Stimulated activated naive CD4-positive, alpha-beta T cell (primary cell): ENCODE results near the gene KSR2.
"Not testable (repeated sequence)": the region's sequence is repeated elsewhere in the genome, so short reads cannot be mapped to it uniquely, and the experiment has no call there.

Experiments
- DNase-seq, 6 experiments: peaks; one replicate each; lab custom pipeline; 2025; lab: John Stamatoyannopoulos, UW

The KSR2 gene

GRCh38 chr12:117821480-117822175 is 147.2 kb downstream of the KSR2 start:
- no peak for DNase-seq

- DNase-seq = no peak
Observed at GRCh38 chr12:117820216-117820907, 148.4 kb downstream of the KSR2 start.

GRCh38 chr12:117819160-117819559 is 149.6 kb downstream of the KSR2 start:
- no peak for DNase-seq

- no peak for DNase-seq
Observed at GRCh38 chr12:117818400-117818799, 150.4 kb downstream of the KSR2 start.

DNA sequence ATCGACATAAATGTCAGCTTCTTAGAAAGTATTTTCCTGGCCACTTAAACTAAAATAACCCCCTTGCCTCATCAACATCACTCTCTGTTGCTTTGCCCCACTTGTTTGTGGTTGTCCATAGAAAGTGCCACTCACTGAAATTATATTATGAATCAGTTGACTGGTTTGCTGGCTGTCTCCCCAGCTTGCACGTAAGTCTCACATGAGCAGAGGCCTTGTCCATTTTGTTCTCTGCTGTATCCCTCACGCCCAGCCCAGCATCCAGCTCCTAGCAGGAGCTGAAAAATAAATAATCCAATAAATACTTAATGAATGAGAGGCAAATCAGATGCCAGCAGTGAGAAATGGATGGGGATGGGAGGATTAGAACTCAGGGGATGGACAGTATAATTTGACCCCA is 159.3 kb downstream of the KSR2 start:
- no peak for DNase-seq

DNA sequence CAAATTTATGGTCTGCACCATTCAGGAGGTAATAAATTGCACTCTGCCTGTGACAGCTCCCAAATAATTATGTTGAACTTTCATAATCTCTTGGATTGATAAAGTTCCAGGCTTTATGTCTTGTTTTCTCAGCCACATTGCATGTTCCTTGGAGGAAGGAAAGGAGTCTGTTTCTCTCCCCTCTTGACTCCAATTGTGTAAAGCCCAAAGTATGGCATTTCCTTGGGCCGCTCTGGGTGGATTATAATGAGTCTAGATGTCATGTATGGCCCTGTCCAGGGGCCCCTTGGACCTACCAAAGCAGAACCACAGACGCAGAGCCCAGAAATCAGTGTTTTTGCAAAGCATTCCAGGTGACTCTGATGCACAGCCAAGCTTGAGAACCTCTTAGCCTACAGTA is 160.8 kb downstream of the KSR2 start:
- DNase-seq = no peak

DNA sequence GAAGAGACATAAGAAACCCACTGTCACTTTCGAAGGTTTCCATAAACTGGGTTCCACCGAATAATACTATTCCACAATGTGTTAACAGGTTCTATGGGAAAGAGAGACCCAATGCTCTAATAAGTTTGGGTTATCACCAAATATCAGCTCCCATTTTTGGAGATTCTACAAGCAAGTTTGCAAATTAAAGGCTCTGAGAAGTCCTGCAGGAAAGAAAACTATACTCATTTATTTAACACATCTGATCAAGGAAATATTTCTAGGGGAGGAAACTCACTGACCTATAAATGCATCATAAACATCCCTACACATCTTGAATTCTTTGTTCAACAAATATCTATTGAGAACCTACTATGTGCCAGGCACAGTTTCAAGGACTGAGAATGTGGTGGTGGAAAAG is 161.4 kb downstream of the KSR2 start:
- no peak for DNase-seq

DNA sequence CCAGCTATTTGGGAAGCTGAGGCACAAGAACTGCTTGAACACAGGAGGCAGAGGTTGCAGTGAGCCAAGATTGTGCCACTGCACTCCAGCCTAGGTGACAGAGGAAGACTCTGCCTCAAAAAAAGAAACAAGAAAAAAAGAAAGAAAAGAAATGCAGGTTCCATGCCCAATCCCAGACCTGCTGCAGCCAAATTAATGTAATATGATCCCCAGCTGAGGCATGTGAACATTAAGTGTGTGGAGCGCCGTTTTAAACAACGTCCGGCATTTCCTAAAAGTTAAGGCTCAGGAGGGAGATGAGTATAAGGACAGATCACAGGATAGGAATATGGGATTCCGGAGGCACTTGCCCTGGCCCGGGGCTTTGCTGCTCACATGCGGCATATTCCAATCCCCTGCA is 162.9 kb downstream of the KSR2 start:
- DNase-seq = no peak

- no peak for DNase-seq
Observed at GRCh38 chr12:117803001-117803400, 165.8 kb downstream of the KSR2 start.

DNA sequence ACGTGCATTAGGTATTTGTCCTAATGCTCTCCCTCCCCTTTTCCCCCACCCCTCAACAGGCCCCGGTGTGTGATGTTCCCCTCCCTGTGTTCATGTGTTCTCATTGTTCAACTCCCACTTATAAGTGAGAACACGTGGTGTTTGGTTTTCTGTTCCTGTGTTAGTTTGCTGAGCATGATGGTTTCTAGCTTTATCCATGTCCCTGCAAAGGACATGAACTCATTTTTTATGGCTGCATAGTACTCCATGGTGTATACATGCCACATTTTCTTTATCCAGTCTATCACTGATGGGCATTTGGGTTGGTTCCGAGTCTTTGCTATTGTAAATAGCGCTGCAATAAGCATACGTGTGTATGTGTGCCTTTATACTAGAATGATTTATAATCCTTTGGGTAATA is 168.1 kb downstream of the KSR2 start:
- not testable (repeated sequence) for DNase-seq

GRCh38 chr12:117797202-117797601 is 171.6 kb downstream of the KSR2 start:
- DNase-seq = no peak

DNA sequence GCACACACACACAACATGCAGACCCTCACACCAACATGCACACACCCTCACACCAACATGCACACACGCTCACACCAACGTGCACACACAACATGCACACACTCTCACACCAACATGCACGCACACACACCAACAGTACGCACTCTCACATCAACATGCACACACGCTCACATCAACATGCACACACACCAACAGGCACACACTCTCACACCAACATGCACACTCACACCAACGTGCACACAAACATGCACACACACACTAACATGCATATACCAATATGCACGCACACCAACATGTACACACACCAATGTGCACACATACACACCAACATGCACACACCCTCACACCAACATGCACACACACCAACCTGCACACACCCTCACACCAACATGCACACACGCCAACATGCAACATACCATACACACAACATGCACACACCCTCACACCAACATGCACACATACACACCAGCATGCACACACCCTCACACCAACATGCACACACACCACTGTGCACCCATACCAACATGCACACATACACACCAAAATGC is 175.8 kb downstream of the KSR2 start:
- DNase-seq = no peak

- DNase-seq = no peak
Observed at GRCh38 chr12:117792471-117792870, 176.3 kb downstream of the KSR2 start.

GRCh38 chr12:117790948-117791347 is 177.8 kb downstream of the KSR2 start:
- DNase-seq = no peak

- no peak for DNase-seq
Observed at GRCh38 chr12:117790198-117790597, 178.6 kb downstream of the KSR2 start.

DNA sequence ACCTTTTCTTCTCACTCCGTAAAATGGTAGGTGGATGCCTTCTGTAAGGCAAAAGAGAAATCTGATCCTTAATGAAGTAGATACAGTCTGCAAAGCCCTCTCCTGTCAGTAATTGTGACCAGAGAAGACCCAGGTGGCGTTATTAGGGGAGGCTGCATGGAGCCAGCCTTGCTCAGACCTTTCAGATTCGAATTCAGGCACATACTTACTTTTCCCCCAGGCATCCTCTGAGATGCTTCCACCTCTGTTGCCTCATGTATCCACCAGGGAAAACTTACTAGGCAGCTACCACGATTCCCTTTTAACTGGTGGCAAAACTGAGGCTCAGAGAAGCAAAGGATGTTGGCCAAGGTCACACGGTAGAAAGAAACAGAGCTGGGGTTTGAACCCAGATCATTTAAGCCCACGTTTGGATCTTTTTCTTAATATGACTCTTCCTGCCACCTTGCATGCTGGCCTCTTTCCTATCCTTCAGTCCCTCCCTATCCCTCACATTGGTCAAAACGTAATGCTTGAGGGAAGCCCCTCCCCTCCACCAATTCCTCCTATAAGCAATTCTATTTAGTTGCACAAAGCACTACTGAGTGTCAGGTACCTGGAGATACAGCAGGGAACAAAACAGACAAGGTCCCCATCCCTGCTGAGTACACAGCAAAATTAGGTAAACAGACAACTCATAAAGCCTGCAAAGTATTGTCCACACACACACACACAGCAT is 179.4 kb downstream of the KSR2 start:
- no peak for DNase-seq

GRCh38 chr12:117778656-117779055 is 190.1 kb downstream of the KSR2 start:
- DNase-seq = no peak

DNA sequence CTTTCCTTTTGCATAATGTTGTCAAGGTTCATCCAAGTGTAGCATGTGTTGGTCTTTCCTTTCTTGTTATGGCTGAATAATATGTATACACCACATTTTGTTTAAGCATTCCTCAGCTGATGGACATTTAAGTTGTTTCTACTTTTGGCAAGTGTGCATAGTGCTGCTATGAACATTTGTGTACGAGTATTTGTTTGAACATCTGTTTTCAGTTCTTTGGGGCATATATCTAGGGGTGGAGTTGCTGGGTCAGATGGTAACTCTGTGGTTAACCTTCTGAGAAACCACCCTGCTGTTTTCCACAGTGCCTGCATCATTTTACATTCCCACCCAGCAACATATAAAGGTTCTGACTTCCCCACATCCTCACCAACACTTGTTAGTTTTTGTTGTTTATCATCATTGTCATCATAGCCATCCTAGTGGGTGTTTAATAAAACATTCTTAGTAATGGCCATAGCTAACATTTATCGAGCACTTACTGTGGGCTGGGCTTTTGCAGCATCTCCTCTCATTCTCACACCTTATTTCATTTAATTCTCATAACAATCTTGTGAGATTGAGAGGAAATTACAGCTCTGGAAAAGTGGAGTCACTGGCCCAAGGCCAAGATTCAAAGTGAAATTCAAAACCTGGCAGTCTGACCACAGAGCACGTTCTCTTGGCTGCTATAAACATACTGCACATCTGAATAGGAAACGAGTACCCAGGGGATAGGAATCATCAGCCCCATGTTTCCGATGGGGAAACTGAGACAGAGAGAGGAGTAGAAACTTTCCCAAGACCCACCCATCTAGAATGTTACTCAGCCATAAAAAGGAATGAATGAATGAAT is 193.6 kb downstream of the KSR2 start:
- no peak for DNase-seq

DNA sequence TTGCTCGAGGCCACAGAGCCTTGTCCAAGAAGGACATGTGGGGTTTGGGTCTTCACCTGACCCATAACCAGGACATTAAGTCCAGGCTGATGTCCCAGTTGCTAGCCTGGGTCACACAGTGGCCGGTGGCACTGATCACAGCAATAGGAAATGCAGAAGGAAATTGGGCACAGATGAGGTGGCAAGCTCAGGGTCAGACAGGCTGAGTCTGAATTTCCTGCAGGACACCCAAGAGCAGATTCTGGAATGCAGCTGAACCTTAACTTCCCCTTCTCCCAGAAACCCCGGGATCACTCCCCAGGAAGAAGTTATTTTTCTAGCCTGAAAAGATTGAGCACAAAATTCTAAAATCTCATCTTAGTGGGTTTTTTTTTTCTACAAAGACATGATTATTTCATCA is 199.9 kb downstream of the KSR2 start:
- DNase-seq = no peak

DNA sequence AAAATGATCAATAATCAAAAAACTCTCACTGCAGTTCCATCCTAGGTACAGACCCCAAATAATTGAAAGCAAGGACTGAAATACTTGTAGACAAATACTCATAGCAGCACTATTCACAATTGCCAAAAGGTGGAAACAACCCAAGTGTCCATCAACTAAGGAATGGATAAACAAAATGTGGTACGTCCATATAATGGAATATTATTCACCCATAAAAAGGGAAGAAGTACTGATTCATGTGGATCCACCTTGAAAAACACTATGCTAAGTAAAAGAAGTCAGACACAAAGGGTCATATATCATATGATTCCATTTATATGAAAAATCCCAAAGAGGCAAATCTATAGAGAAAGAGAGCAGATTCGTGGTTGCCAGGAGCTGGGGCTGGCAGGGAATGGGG is 202.8 kb downstream of the KSR2 start:
- DNase-seq = no peak

DNA sequence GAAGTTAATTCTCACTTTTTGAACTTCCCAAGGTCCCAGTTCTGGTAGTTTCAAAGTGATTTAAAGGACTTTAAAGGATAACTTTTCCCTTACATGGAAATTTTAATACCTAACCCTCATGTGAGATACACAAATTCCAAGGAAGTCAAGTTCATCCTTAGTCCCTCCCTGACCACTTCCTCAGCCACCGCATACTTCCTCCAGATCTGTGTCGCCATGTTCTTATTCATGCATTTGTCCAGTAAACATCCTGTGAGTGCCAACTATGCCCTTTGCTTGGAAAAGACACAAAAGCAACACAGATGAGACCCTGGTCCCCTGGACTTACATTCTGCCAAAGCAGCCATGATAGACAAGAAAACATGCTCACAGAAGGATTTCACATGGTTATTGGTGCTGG is 206.6 kb downstream of the KSR2 start:
- DNase-seq = no peak

- no peak for DNase-seq
Observed at GRCh38 chr12:117761528-117762100, 207.2 kb downstream of the KSR2 start.
